GM12878 (cell line): ENCODE measurements around the gene CACUL1.

Experiments
- SMC3 ChIP-seq: IDR thresholded peaks from 2 replicates; pipeline ENCODE4 v1.6.1; 2011; ENCODE audit warnings: low read length, improper control_type of control experiment, borderline replicate concordance
- YY1 ChIP-seq: IDR thresholded peaks from 2 replicates; pipeline ENCODE4 v1.6.1; 2011; ENCODE audit warnings: low read depth, mild to moderate bottlenecking, low read length

GRCh38 chr10:118800920-118801319 lies 46.1 kb upstream of the CACUL1 start:
- TF ChIP-seq SMC3 (peak; percentile 53; the same call in 1 of the 2 replicates), YY1 (no peak)
